Measurements from ENCODE around the gene FOS. TPM values are rescaled to one million over a fixed set of nuclear protein-coding genes. Genes with fewer than 3 reads are reported as not detected.

The FOS gene
- total and polyA plus RNA-seq, 2 experiments from 2014 or later, result 107 to 124 TPM

DNA sequence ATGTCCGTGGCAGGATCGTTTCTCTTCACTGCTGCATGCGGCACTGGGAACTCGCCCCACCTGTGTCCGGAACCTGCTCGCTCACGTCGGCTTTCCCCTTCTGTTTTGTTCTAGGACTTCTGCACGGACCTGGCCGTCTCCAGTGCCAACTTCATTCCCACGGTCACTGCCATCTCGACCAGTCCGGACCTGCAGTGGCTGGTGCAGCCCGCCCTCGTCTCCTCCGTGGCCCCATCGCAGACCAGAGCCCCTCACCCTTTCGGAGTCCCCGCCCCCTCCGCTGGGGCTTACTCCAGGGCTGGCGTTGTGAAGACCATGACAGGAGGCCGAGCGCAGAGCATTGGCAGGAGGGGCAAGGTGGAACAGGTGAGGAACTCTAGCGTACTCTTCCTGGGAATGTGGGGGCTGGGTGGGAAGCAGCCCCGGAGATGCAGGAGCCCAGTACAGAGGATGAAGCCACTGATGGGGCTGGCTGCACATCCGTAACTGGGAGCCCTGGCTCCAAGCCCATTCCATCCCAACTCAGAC, 1.2 kb downstream of the FOS start:
- peaks cover 5% of the 10 kb centered on the region; the same call in 1 of the 2 replicates for H3K4me1 ChIP-seq (ENCODE audit: insufficient read depth)
- no peaks in the 10 kb centered on the region for H3K9me3 ChIP-seq (ENCODE audit: low read depth)
- no peaks in the 10 kb centered on the region for H3K9me2 ChIP-seq (ENCODE audit: insufficient read depth)
- H3K4me3 ChIP-seq, result peak overlapping the region; percentile 92
- no peak overlapping the region for H2AFZ ChIP-seq
- no peaks in the 10 kb centered on the region for H4K20me1 ChIP-seq (ENCODE audit: insufficient read depth)
- H3K4me2 ChIP-seq (ENCODE audit: unreplicated experiment), result peak overlapping the region; percentile 99
- peaks cover 20% of the 10 kb centered on the region; the same call in 1 of the 2 replicates for H3K36me3 ChIP-seq (ENCODE audit: low read depth)
- peak overlapping the region; percentile 99 for H3K9ac ChIP-seq
- in situ Hi-C loops (cut with MboI), result loop anchor here (25.0 kb wide), 1 partner anchor 343 kb away; no protein-coding TSS in a partner anchor
- peak overlapping the region; percentile 96 for H3K27ac ChIP-seq
- WGBS, 2 experiments (ENCODE audit: low coverage in 1 of 2, low lambda C conversion rate in 2 of 2, missing lambda C conversion rate in 2 of 2), result 11 to 12% methylated on average over 25 to 26 of the region's 26 CpGs
- H3F3A ChIP-seq (ENCODE audit: insufficient read depth), result peaks cover 46% of the 10 kb centered on the region; the same call in 1 of the 2 replicates
- TF ChIP-seq EZH2phosphoT487 (IDR thresholded peaks at IDR 0.05; ENCODE audit: insufficient read depth, low read depth) (no peak), EZH2 (IDR thresholded peaks at IDR 0.05; ENCODE audit: insufficient read depth, poor library complexity, severe bottlenecking) (no peak)
- DNase-seq, result peak; percentile 57
- H3K27me3 ChIP-seq (replicated peaks; ENCODE audit: insufficient read depth), result no peaks in the 10 kb centered on the region
- peaks cover 21% of the 10 kb centered on the region for H3K79me2 ChIP-seq (ENCODE audit: insufficient read depth)

DNA sequence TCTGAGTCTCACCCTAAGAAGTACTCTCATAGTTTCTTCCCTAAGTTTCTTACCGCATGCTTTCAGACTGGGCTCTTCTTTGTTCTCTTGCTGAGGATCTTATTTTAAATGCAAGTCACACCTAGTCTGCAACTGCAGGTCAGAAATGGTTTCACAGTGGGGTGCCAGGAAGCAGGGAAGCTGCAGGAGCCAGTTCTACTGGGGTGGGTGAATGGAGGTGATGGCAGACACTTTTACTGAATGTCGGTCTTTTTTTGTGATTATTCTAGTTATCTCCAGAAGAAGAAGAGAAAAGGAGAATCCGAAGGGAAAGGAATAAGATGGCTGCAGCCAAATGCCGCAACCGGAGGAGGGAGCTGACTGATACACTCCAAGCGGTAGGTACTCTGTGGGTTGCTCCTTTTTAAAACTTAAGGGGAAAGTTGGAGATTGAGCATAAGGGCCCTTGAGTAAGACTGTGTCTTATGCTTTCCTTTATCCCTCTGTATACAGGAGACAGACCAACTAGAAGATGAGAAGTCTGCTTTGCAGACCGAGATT, 1.7 kb downstream of the FOS start:
- no peaks in the 10 kb centered on the region for H3K9me3 ChIP-seq (ENCODE audit: low read depth)
- in situ Hi-C loops (cut with MboI), result loop anchor here (25.0 kb wide), 1 partner anchor 343 kb away; no protein-coding TSS in a partner anchor
- peak; percentile 29 for DNase-seq

DNA sequence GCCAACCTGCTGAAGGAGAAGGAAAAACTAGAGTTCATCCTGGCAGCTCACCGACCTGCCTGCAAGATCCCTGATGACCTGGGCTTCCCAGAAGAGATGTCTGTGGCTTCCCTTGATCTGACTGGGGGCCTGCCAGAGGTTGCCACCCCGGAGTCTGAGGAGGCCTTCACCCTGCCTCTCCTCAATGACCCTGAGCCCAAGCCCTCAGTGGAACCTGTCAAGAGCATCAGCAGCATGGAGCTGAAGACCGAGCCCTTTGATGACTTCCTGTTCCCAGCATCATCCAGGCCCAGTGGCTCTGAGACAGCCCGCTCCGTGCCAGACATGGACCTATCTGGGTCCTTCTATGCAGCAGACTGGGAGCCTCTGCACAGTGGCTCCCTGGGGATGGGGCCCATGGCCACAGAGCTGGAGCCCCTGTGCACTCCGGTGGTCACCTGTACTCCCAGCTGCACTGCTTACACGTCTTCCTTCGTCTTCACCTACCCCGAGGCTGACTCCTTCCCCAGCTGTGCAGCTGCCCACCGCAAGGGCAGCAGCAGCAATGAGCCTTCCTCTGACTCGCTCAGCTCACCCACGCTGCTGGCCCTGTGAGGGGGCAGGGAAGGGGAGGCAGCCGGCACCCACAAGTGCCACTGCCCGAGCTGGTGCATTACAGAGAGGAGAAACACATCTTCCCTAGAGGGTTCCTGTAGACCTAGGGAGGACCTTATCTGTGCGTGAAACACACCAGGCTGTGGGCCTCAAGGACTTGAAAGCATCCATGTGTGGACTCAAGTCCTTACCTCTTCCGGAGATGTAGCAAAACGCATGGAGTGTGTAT, 2.4 kb downstream of the FOS start:
- DNase-seq, result peak; percentile 50
- Histone ChIP-seq H4K20me1 (ENCODE audit: insufficient read depth) (no peaks in the 10 kb centered on the region), H3K4me2 (ENCODE audit: unreplicated experiment) (peak overlapping the region; percentile 99), H3K27me3 (replicated peaks; ENCODE audit: insufficient read depth) (no peaks in the 10 kb centered on the region), H3K9ac (peak overlapping the region; percentile 99; the same call in 1 of the 2 replicates), H2AFZ (no peak overlapping the region), H3K4me3 (peak overlapping the region; percentile 92), H3F3A (ENCODE audit: insufficient read depth) (peaks cover 39% of the 10 kb centered on the region; the same call in 1 of the 2 replicates), H3K4me1 (ENCODE audit: insufficient read depth) (peaks cover 5% of the 10 kb centered on the region; the same call in 1 of the 2 replicates), H3K36me3 (ENCODE audit: low read depth) (peaks cover 20% of the 10 kb centered on the region; the same call in 1 of the 2 replicates), H3K9me2 (ENCODE audit: insufficient read depth) (no peaks in the 10 kb centered on the region), H3K9me3 (ENCODE audit: low read depth) (no peaks in the 10 kb centered on the region), H3K27ac (no peak overlapping the region), H3K79me2 (ENCODE audit: insufficient read depth) (peaks cover 21% of the 10 kb centered on the region)
- in situ Hi-C loops (cut with MboI), result loop anchor here (25.0 kb wide), 1 partner anchor 344 kb away; no protein-coding TSS in a partner anchor
- WGBS, 2 experiments (ENCODE audit: low coverage in 1 of 2, low lambda C conversion rate in 2 of 2, missing lambda C conversion rate in 2 of 2), result 89 to 92% methylated on average over 17 of the region's 17 CpGs
- TF ChIP-seq EZH2 (IDR thresholded peaks at IDR 0.05; ENCODE audit: insufficient read depth, poor library complexity, severe bottlenecking) (no peak), EZH2phosphoT487 (IDR thresholded peaks at IDR 0.05; ENCODE audit: insufficient read depth, low read depth) (no peak)

More for the DNA sequence above, 1.7 kb downstream of the FOS start:
- Histone ChIP-seq H4K20me1 (ENCODE audit: insufficient read depth) (no peaks in the 10 kb centered on the region), H3K4me1 (ENCODE audit: insufficient read depth) (peaks cover 5% of the 10 kb centered on the region; the same call in 1 of the 2 replicates), H3K4me3 (peak overlapping the region; percentile 92), H3K9ac (peak overlapping the region; percentile 99), H3K9me2 (ENCODE audit: insufficient read depth) (no peaks in the 10 kb centered on the region), H3K4me2 (ENCODE audit: unreplicated experiment) (peak overlapping the region; percentile 99), H3K79me2 (ENCODE audit: insufficient read depth) (peaks cover 21% of the 10 kb centered on the region), H3F3A (ENCODE audit: insufficient read depth) (peaks cover 46% of the 10 kb centered on the region; the same call in 1 of the 2 replicates), H3K27me3 (replicated peaks; ENCODE audit: insufficient read depth) (no peaks in the 10 kb centered on the region), H3K27ac (peak overlapping the region; percentile 96; the same call in 1 of the 2 replicates), H3K36me3 (ENCODE audit: low read depth) (peaks cover 20% of the 10 kb centered on the region; the same call in 1 of the 2 replicates), H2AFZ (no peak overlapping the region)
- no peak for TF ChIP-seq EZH2phosphoT487 (IDR thresholded peaks at IDR 0.05; ENCODE audit: insufficient read depth, low read depth)
- no peak for TF ChIP-seq EZH2 (IDR thresholded peaks at IDR 0.05; ENCODE audit: insufficient read depth, poor library complexity, severe bottlenecking)
- WGBS, 2 experiments (ENCODE audit: low coverage in 1 of 2, low lambda C conversion rate in 2 of 2, missing lambda C conversion rate in 2 of 2), result 87 to 93% methylated on average over 7 of the region's 7 CpGs

DNA sequence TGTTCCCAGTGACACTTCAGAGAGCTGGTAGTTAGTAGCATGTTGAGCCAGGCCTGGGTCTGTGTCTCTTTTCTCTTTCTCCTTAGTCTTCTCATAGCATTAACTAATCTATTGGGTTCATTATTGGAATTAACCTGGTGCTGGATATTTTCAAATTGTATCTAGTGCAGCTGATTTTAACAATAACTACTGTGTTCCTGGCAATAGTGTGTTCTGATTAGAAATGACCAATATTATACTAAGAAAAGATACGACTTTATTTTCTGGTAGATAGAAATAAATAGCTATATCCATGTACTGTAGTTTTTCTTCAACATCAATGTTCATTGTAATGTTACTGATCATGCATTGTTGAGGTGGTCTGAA, 3.0 kb downstream of the FOS start:
- Histone ChIP-seq H3K4me1 (ENCODE audit: insufficient read depth) (peaks cover under 1% of the 10 kb centered on the region; the same call in 1 of the 2 replicates), H2AFZ (no peak overlapping the region), H3K27me3 (replicated peaks; ENCODE audit: insufficient read depth) (no peaks in the 10 kb centered on the region), H3K27ac (no peak overlapping the region), H3K4me3 (peak overlapping the region; percentile 5; the same call in 1 of the 2 replicates), H3K9me3 (ENCODE audit: low read depth) (no peaks in the 10 kb centered on the region), H3K36me3 (ENCODE audit: low read depth) (peaks cover 20% of the 10 kb centered on the region; the same call in 1 of the 2 replicates), H3K9ac (peak overlapping the region; percentile 99; the same call in 1 of the 2 replicates), H3K79me2 (ENCODE audit: insufficient read depth) (peaks cover 21% of the 10 kb centered on the region), H3K4me2 (ENCODE audit: unreplicated experiment) (no peak overlapping the region), H4K20me1 (ENCODE audit: insufficient read depth) (no peaks in the 10 kb centered on the region), H3F3A (ENCODE audit: insufficient read depth) (peaks cover 33% of the 10 kb centered on the region; the same call in 1 of the 2 replicates), H3K9me2 (ENCODE audit: insufficient read depth) (no peaks in the 10 kb centered on the region)
- DNase-seq, result no peak
- TF ChIP-seq EZH2 (IDR thresholded peaks at IDR 0.05; ENCODE audit: insufficient read depth, poor library complexity, severe bottlenecking) (no peak), EZH2phosphoT487 (IDR thresholded peaks at IDR 0.05; ENCODE audit: insufficient read depth, low read depth) (no peak)
- in situ Hi-C loops (cut with MboI), result loop anchor here (25.0 kb wide), 1 partner anchor 344 kb away; no protein-coding TSS in a partner anchor
- 98 to 100% methylated on average over 1 of the region's 1 CpG for WGBS, 2 experiments (ENCODE audit: low coverage in 1 of 2, low lambda C conversion rate in 2 of 2, missing lambda C conversion rate in 2 of 2)
